SK-N-MC (cell line): ENCODE measurements around the gene CGRRF1.

Experiments
- EZH2 ChIP-seq: fragments of 200-600 bp; sonication (generic); IDR thresholded peaks from one replicate; pipeline ENCODE4 v1.6.1; 2017; ENCODE audit warnings: antibody characterized with exemption
- FOXP2 ChIP-seq: optimal IDR thresholded peaks from 2 replicates; pipeline ENCODE3; 2011; ENCODE audit warnings: mild to moderate bottlenecking, moderate library complexity; ENCODE audit not compliant: insufficient read depth; ENCODE audit errors: extremely low read length, control extremely low read depth
- POLR2AphosphoS5 ChIP-seq: IDR thresholded peaks from 2 replicates; pipeline ENCODE4 v1.6.1; 2012; ENCODE audit warnings: mild to moderate bottlenecking, low read depth, low read length, borderline replicate concordance

DNA sequence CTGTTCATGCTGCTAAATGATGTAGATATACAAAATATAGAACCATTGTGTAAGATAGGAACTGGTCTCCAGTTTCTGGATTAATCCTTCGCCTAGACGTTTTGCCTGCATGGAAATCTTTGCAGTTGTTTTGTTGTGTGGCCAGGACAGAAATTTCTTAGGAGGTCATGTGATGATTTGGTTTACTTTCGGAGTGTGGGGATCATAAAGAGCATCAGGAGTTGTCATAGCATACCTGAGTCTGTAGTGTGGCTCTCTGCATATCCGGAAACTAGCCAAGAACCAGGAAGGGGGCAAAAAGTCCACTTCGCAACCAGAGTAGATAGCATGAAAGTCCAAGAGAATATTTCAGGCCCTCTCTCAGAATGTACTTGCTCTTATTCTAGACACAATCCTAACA lies 60.3 kb downstream of the CGRRF1 start:
- TF ChIP-seq POLR2AphosphoS5 (no peak), FOXP2 (no peak), EZH2 (no peak)
